GM12865 (cell line): Measurements from ENCODE around the gene PLPPR1.
A peak's percentile ranks its signal among the peaks of the same experiment; 100 is the strongest.

ENCODE experiments used
- DNase-seq: peaks from one replicate; pipeline ENCODE4 v3.0.0; 2010; ENCODE audit warnings: low read depth
- H3K4me3 ChIP-seq: 2 replicates; pipeline ENCODE4 v1.5.1; 2011; ENCODE audit warnings: mild to moderate bottlenecking, low read depth, low read length, control low read depth
- TF ChIP-seq, protein P1 (sequence below): IDR thresholded peaks from 2 replicates; pipeline ENCODE4 v1.5.1; 2011; ENCODE audit warnings: low read length, control low read depth, low read depth, inconsistent platforms; ENCODE audit not compliant: insufficient read depth; ENCODE audit errors: missing control alignments

The PLPPR1 gene

DNA sequence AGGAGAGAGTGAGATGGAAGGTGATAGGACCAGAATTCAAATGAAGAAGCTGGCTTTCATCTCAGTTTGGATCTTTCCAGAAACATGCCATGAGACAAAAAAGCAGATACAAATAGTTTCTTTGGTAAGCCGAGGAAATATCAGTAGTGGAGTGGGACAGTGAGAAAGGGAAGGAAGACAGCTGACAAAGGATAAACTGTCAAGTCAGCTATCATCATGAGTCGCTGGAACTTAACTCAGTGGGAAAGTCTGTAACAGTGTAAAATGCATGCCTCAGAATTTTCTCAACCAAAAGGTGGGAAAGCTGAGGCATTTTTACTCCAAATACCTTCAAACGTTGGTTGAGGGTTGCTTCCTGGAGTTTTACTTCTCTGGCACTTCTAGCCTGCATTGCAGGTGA, 129.8 kb downstream of the PLPPR1 start:
- DNase-seq, result no peak
- no peak overlapping the region for H3K4me3 ChIP-seq
- TF ChIP-seq, protein P1, sequence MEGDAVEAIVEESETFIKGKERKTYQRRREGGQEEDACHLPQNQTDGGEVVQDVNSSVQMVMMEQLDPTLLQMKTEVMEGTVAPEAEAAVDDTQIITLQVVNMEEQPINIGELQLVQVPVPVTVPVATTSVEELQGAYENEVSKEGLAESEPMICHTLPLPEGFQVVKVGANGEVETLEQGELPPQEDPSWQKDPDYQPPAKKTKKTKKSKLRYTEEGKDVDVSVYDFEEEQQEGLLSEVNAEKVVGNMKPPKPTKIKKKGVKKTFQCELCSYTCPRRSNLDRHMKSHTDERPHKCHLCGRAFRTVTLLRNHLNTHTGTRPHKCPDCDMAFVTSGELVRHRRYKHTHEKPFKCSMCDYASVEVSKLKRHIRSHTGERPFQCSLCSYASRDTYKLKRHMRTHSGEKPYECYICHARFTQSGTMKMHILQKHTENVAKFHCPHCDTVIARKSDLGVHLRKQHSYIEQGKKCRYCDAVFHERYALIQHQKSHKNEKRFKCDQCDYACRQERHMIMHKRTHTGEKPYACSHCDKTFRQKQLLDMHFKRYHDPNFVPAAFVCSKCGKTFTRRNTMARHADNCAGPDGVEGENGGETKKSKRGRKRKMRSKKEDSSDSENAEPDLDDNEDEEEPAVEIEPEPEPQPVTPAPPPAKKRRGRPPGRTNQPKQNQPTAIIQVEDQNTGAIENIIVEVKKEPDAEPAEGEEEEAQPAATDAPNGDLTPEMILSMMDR, result no peak

DNA sequence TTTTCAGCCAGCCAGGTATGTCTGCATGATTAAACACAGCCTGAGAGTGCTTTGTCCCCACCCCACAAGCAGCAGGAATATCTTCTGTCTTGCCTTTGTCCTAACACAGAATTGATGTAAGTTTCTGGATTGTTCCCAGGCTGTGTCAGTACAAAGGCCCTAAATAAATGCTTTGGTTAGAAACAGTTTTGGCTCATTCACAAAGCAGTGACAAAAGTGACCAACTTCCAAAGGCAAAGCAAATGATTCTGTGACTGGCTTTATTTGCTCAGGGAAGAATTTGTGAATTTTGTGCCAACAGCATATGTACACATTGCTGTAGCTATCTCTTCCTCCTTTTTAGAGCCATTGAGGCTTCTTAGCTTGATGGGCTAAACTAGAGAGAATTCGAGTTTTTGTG, 133.7 kb downstream of the PLPPR1 start:
- no peak overlapping the region for H3K4me3 ChIP-seq
- TF ChIP-seq, protein P1, result no peak
- DNase-seq, result no peak

DNA sequence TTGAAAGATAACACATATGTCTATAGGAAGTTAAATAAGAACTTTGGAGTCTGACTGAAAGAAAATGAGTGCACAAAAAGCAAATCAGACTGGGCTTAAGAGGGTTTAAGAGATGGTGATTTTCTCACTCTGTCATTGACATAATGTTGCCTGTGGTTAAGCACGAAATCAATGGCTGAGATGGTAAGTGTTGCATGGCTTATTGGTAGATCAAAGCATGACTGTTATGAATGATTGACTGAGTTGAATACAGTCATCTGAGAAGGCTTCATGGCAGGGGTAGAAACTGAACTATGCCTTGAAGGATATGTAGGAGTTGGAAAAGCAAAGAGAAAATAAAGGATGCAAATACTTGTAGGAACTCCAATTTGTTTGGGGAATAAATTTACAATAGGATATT, 136.6 kb downstream of the PLPPR1 start:
- DNase-seq, result no peak
- no peak overlapping the region for H3K4me3 ChIP-seq
- TF ChIP-seq, protein P1, result no peak

DNA sequence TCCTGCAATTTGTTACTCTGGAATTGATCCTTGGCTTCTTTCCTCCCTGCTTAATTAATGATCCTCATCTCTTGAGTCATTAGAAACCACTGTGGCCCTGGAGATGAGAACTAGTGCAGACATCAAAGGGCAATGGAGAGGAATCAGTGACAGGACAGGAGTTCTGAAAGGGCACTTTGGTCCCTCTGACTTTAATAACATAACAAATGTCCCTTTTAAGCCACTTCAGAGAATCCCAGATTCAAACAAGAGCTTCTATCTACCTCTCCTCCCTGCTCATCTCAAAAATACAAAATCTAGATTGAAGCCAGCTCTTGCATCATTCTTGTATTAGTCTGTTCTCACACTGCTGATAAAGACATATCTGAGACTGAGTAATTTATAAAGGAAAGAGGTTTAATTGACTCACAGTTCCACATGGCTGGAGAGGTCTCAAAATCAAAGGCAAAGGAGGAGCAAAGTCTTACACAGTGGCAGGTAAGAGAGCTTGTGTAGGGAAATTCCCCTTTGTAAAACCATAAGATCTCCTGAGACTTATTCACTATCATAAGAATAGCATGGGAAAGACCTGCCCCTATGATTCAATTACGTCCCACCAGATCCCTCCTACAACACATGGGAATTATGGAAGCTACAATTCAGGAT, 139.1 kb downstream of the PLPPR1 start:
- no peak overlapping the region for H3K4me3 ChIP-seq
- TF ChIP-seq, protein P1, result no peak
- no peak for DNase-seq

DNA sequence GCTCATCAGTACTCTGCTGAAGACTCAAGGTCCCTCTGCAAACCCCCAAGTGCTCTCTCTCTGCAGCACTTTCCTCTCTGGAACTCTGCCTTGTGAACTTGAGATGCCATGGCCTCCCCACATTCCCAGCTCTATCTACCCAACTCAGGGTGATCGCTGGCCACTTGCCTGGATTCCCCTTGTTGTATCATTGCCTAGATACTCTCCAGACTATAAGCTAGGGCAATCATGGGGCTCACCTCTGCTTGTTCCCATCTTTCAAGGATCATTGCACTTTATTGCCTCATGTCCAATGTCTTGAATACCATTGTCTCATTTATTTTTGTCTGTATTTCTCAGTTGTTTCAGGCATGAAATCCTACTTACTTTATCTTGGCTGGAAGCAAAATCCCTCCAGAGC, 144.1 kb downstream of the PLPPR1 start:
- DNase-seq, result no peak
- H3K4me3 ChIP-seq, result no peak overlapping the region
- TF ChIP-seq, protein P1, result no peak

DNA sequence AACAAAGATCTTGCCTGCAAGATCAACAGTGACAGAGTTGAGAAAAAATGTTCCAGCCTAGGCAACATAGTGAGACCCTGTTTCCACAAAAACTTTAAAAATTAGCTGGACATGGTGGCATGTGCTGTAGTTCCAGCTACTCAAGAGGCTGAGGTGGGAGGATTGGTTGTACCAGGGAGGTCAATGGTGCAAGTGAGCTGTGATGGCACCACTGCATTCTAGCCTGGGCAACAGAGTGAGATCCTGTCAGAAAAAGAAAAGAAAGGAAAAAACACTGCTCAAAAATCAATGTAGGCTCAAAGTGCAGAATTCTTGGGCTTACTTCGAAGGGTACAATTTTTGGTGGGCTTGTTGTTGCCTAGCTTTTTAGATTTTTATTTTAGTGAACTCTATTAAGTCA, 145.4 kb downstream of the PLPPR1 start:
- no peak overlapping the region for H3K4me3 ChIP-seq
- TF ChIP-seq, protein P1, result no peak
- no peak for DNase-seq

DNA sequence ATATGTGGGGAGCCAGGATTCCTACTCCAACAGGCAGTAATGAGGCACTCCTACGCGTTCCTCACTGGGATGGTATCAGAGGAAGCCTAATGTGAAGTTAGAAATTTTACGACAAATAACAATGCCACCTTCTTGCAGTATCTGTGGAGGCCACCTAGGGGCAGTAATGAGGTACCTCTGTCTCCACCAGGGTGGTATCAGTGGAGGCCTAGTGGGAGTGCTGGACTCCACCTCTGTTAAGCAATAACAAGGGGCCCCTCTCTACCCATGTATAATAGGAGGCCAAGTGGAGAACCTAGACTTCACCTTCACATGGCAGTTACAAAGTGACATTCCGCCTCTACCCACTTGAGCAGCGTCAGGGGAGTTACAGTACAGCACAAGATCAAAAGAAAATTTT, 147.9 kb downstream of the PLPPR1 start:
- TF ChIP-seq, protein P1, result peak; percentile 35
- peak; percentile 9 for DNase-seq
- no peak overlapping the region for H3K4me3 ChIP-seq
